ENCODE results near the gene CHAD. TPM values are rescaled to one million over a fixed set of nuclear protein-coding genes. Genes with fewer than 3 reads are reported as not detected.

Gene CHAD
- total and polyA plus RNA-seq, 2 of the 13 experiments (the other 11 are each of a cell fraction or from before 2014, with no cell fraction given), result 1.4 TPM; not detected in 1

DNA sequence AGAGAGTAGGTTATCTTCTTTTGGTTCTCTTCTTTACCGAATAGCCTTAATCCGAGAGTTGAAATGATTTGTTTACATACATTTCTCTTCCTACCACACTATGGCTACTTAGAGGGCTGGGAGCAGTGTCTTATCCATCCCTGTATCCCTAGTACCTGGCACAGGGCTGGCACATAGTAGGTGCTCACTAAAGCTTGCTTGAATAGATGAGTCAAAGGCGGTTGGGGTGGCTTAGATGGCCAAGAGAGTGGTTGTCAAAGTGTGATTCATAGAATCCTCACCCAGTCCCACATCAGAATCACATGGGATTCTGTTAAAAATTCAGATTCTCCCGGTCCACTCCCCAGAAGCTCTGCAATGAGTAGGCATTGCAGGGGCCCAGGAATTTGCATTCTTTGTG, 11.1 kb downstream of the CHAD start:
- in situ Hi-C loops (cut with HindIII; ENCODE audit: extremely low pct_ligation_motif_present, low pct_unique_long_range_greater_than_20kb), result no loop called here
- H3K79me2 ChIP-seq (ENCODE audit: insufficient read depth, low read length), result no peaks in the 10 kb centered on the region
- BruUV-seq (replicated peaks), result no TSS peak
- ChIA-PET POLR2A (interaction anchor here (1.0 to 2.4 kb wide), 5 partner anchors 17 to 31 kb away, joined by 3 to 14 read pairs (median 10); partner anchors contain the start of gene ACSF2), CTCF (ENCODE audit: low intra/inter-chr PET ratio, low total read pairs) (no interaction called here)
- H3K27me3 ChIP-seq (ENCODE audit: control insufficient read depth in 1 of 2, insufficient read depth in 2 of 2, low read length in 2 of 2), result no peaks in the 10 kb centered on the region
- intact Hi-C loops (cut with micrococcal nuclease; ENCODE audit: unreplicated experiment), result no loop called here
- no peaks in the 10 kb centered on the region for H3K9me3 ChIP-seq (ENCODE audit: low read length)
- TF ChIP-seq DNMT1 (CRISPR knock-in tag; IDR thresholded peaks at IDR 0.05) (no peak), ZKSCAN1 (IDR thresholded peaks at IDR 0.05; ENCODE audit: low read length) (peak; percentile 63; the same call in 1 of the 2 replicates)
- FAIRE-seq, result no peak
- H3K4me2 ChIP-seq (ENCODE audit: low read depth, low read length), result no peak overlapping the region
- no peak overlapping the region for H3K4me3 ChIP-seq (replicated peaks in 1 of 3; ENCODE audit: insufficient read depth in 1 of 3, low read depth in 2 of 3, low read length in 3 of 3)
- H3K9ac ChIP-seq (ENCODE audit: insufficient read depth, low read depth, low read length), result no peak overlapping the region
- peaks cover 10 to 20% of the 10 kb centered on the region in 2 experiments; a peak in 4 of 5 replicates for H3K36me3 ChIP-seq (replicated peaks in 1 of 2; ENCODE audit: control insufficient read depth in 1 of 2, insufficient read depth in 2 of 2, low read length in 2 of 2)
- WGBS (ENCODE audit: low lambda C conversion rate), result 97% methylated on average over 4 of the region's 4 CpGs
- no peak overlapping the region for H2AFZ ChIP-seq (ENCODE audit: low read length)
- H4K20me1 ChIP-seq (ENCODE audit: insufficient read depth, low read length), result no peaks in the 10 kb centered on the region; the same call in 1 of the 2 replicates
- no peak for DNase-seq (ENCODE audit: low spot score)
- H3K27ac ChIP-seq (ENCODE audit: extremely low read length, insufficient read depth, low read length), result no peak overlapping the region
- no peak for ATAC-seq
- H3K4me1 ChIP-seq (ENCODE audit: insufficient read depth, low read length), result peaks cover 24% of the 10 kb centered on the region

DNA sequence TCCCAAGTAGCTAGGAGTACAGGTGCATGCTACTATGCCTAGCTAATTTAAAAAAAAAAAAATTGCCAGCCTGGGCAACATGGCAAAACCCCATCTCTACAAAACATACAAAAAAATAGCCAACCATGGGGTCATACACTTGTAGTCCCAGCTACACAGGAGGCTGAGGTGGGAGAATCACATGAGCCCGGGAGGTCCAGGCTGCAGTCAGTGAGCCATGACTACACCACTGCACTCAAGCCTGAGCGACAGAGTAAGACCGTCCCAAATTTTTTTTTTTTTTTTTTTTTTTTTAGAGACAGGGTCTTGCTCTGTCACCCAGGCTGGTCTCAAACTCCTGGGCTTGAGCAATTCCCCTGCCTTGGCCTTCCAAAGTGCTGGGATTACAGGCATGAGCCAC, 14.8 kb downstream of the CHAD start:
- no peak overlapping the region for H3K4me2 ChIP-seq (ENCODE audit: low read depth, low read length)
- in situ Hi-C loops (cut with HindIII; ENCODE audit: extremely low pct_ligation_motif_present, low pct_unique_long_range_greater_than_20kb) (no loop called here), intact Hi-C loops (cut with micrococcal nuclease; ENCODE audit: unreplicated experiment) (no loop called here)
- no TSS peak for BruUV-seq (replicated peaks)
- no peaks in the 10 kb centered on the region for H4K20me1 ChIP-seq (ENCODE audit: insufficient read depth, low read length)
- 90% methylated on average over 3 of the region's 3 CpGs for WGBS (ENCODE audit: low lambda C conversion rate)
- no peak overlapping the region for H3K4me3 ChIP-seq (replicated peaks in 1 of 3; ENCODE audit: insufficient read depth in 1 of 3, low read depth in 2 of 3, low read length in 3 of 3)
- peaks cover 24% of the 10 kb centered on the region for H3K4me1 ChIP-seq (ENCODE audit: insufficient read depth, low read length)
- H3K36me3 ChIP-seq (replicated peaks in 1 of 2; ENCODE audit: control insufficient read depth in 1 of 2, insufficient read depth in 2 of 2, low read length in 2 of 2), result peaks cover 5 to 6% of the 10 kb centered on the region in 2 experiments; a peak in 1 of 5 replicates
- TF ChIP-seq PHF5A (CRISPR knock-in tag; IDR thresholded peaks at IDR 0.05; ENCODE audit: low read depth, unreplicated experiment), result no peak
- no peak for TF ChIP-seq ZNF781 (CRISPR knock-in tag; IDR thresholded peaks at IDR 0.05; ENCODE audit: borderline replicate concordance, not compliant biosample characterization)
- no peak for TF ChIP-seq KMT2A (CRISPR knock-in tag; IDR thresholded peaks at IDR 0.05)
- TF ChIP-seq ZNF441 (CRISPR knock-in tag; IDR thresholded peaks at IDR 0.05; ENCODE audit: borderline replicate concordance), result no peak
- TF ChIP-seq, protein P1, sequence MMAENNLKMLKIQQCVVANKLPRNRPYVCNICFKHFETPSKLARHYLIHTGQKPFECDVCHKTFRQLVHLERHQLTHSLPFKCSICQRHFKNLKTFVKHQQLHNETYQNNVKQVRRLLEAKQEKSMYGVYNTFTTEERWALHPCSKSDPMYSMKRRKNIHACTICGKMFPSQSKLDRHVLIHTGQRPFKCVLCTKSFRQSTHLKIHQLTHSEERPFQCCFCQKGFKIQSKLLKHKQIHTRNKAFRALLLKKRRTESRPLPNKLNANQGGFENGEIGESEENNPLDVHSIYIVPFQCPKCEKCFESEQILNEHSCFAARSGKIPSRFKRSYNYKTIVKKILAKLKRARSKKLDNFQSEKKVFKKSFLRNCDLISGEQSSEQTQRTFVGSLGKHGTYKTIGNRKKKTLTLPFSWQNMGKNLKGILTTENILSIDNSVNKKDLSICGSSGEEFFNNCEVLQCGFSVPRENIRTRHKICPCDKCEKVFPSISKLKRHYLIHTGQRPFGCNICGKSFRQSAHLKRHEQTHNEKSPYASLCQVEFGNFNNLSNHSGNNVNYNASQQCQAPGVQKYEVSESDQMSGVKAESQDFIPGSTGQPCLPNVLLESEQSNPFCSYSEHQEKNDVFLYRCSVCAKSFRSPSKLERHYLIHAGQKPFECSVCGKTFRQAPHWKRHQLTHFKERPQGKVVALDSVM (CRISPR knock-in tag; IDR thresholded peaks at IDR 0.05), result no peak
- no peak for TF ChIP-seq KAT2B (IDR thresholded peaks at IDR 0.05; ENCODE audit: borderline replicate concordance, low read depth, low read length)
- no peak for TF ChIP-seq SALL1 (CRISPR knock-in tag; IDR thresholded peaks at IDR 0.05)
- H3K79me2 ChIP-seq (ENCODE audit: insufficient read depth, low read length), result peaks cover 2% of the 10 kb centered on the region
- no peaks in the 10 kb centered on the region for H3K9me3 ChIP-seq (ENCODE audit: low read length)
- H2AFZ ChIP-seq (ENCODE audit: low read length), result no peak overlapping the region
- ChIA-PET POLR2A (no interaction called here), CTCF (ENCODE audit: low intra/inter-chr PET ratio, low total read pairs) (no interaction called here)
- ATAC-seq (no peak), FAIRE-seq (no peak), DNase-seq (ENCODE audit: low spot score) (no peak)
- no peak overlapping the region for H3K27ac ChIP-seq (ENCODE audit: extremely low read length, insufficient read depth, low read length)
- H3K9ac ChIP-seq (ENCODE audit: insufficient read depth, low read depth, low read length), result no peak overlapping the region
- no peaks in the 10 kb centered on the region for H3K27me3 ChIP-seq (ENCODE audit: control insufficient read depth in 1 of 2, insufficient read depth in 2 of 2, low read length in 2 of 2)
